A549 (cell line): ENCODE data around the gene DCAF11. TPM values are rescaled to one million over a fixed set of nuclear protein-coding genes. Genes with fewer than 3 reads are reported as not detected.

ENCODE experiments used
- ATAC-seq, 2 experiments: fragments of 200-7000 bp in 1 of 2; fragments of >200 bp in 1 of 2; cut with Nextera tagmentation in 1 of 2; cut with Tn5 transposase in 1 of 2; 3 replicates each; pipeline versions ENCODE4 v1.8.0 to v1.9.1; 2018 to 2020; ENCODE audit warnings: mild to moderate bottlenecking in 1 of 2, moderate library complexity in 1 of 2
- CTCF ChIA-PET: fragments of 300-600 bp; sonication (Branson Sonifier 250); formaldehyde crosslinking; extraction: SDS; loops from one replicate; lab custom pipeline; 2021; ENCODE audit warnings: antibody characterized with exemption, inconsistent platforms; lab: Yijun Ruan, JAX
- POLR2A ChIA-PET: fragments of 350-600 bp; formaldehyde crosslinking; extraction: SDS; loops from one replicate; lab custom pipeline; 2021; ENCODE audit warnings: antibody characterized with exemption, inconsistent platforms; lab: Yijun Ruan, JAX
- DNase-seq, 2 experiments: peaks; one replicate each; pipeline versions ENCODE4 v3.0.0 to v3.0.0-alpha.2; 2011 to 2016; ENCODE audit warnings: low read depth in 1 of 2, low spot score in 1 of 2
- FAIRE-seq: peaks from 2 replicates; lab custom pipeline; 2011; peaks lifted over from hg19 to GRCh38; lab: Jason Lieb, UNC
- H3K27ac ChIP-seq, 2 experiments: fragments of >200 bp; sonication (Bioruptor Twin); formaldehyde crosslinking; 3 replicates each; pipeline ENCODE4 v1.5.1; 2016 to 2017
- H3K4me1 ChIP-seq: fragments of >200 bp; sonication (Bioruptor Twin); formaldehyde crosslinking; 3 replicates; pipeline ENCODE4 v1.6.1; 2016
- H3K4me2 ChIP-seq: fragments of >200 bp; sonication (Bioruptor Twin); formaldehyde crosslinking; 3 replicates; pipeline ENCODE4 v1.6.1; 2016
- H3K4me3 ChIP-seq: fragments of >200 bp; sonication (Bioruptor Twin); formaldehyde crosslinking; 3 replicates; pipeline ENCODE4 v1.5.1; 2016
- H3K9me3 ChIP-seq: fragments of >200 bp; sonication (Bioruptor Twin); formaldehyde crosslinking; 3 replicates; pipeline ENCODE4 v1.6.1; 2016
- ATOH8 ChIP-seq: fragments of 250-450 bp; sonication (Bioruptor Pico); IDR thresholded peaks from 2 replicates; pipeline ENCODE4 v1.5.0; 2020; ENCODE audit warnings: low read depth, mild to moderate bottlenecking, moderate library complexity
- CBX2 ChIP-seq: fragments of 200-600 bp; sonication (generic); IDR thresholded peaks from 2 replicates; pipeline ENCODE4 v1.6.1; 2016; ENCODE audit warnings: low read depth, mild to moderate bottlenecking, borderline replicate concordance
- CBX8 ChIP-seq: fragments of 200-600 bp; sonication (generic); IDR thresholded peaks from 2 replicates; pipeline ENCODE4 v1.6.1; 2016
- CEBPB ChIP-seq, 2 experiments: fragments of >200 bp in 1 of 2; sonication (Bioruptor Twin) in 1 of 2; formaldehyde crosslinking in 1 of 2; IDR thresholded peaks; 2 replicates each; pipeline ENCODE4 v1.6.1; 2012 to 2016
- E2F6 ChIP-seq: IDR thresholded peaks from 2 replicates; pipeline ENCODE4 v1.6.1; 2012; ENCODE audit warnings: low read depth, borderline replicate concordance
- EHF ChIP-seq: fragments of 250-450 bp; sonication (Bioruptor Pico); IDR thresholded peaks from 2 replicates; pipeline ENCODE4 v1.5.0; 2020; ENCODE audit warnings: mild to moderate bottlenecking
- EHMT2 ChIP-seq: fragments of 200-600 bp; sonication (generic); IDR thresholded peaks from 2 replicates; pipeline ENCODE4 v1.6.1; 2016; ENCODE audit warnings: antibody characterized with exemption, low read depth, mild to moderate bottlenecking, moderate library complexity
- FOSL2 ChIP-seq, 2 experiments: fragments of 450-650 bp in 1 of 2; fragments of >200 bp in 1 of 2; sonication (Bioruptor Twin) in 1 of 2; formaldehyde crosslinking; IDR thresholded peaks; 2 replicates each; pipeline versions ENCODE4 v1.5.0 to v1.6.1; 2016 to 2020; ENCODE audit warnings: mild to moderate bottlenecking in 1 of 2, moderate library complexity in 1 of 2
- GATA3 ChIP-seq: IDR thresholded peaks from 2 replicates; pipeline ENCODE4 v1.6.1; 2012; ENCODE audit warnings: borderline replicate concordance
- HES2 ChIP-seq: fragments of >200 bp; sonication (Bioruptor Twin); formaldehyde crosslinking; IDR thresholded peaks from 2 replicates; pipeline ENCODE4 v1.6.1; 2016
- HEYL ChIP-seq: fragments of 250-450 bp; sonication (Bioruptor Pico); IDR thresholded peaks from 2 replicates; pipeline ENCODE4 v1.8.0; 2021; ENCODE audit warnings: mild to moderate bottlenecking, moderate library complexity
- HMGXB4 ChIP-seq: fragments of 250-450 bp; sonication (Bioruptor Pico); IDR thresholded peaks from 2 replicates; pipeline ENCODE4 v1.5.0; 2021; ENCODE audit warnings: mild to moderate bottlenecking, moderate library complexity, borderline replicate concordance
- HOXB13 ChIP-seq: fragments of 250-450 bp; sonication (Bioruptor Pico); IDR thresholded peaks from 2 replicates; pipeline ENCODE4 v1.5.0; 2020; ENCODE audit warnings: low read depth, mild to moderate bottlenecking, moderate library complexity
- JUN ChIP-seq, 2 experiments: fragments of >200 bp; sonication (Bioruptor Twin); formaldehyde crosslinking; IDR thresholded peaks; 2 replicates in 1 of 2; 3 replicates in 1 of 2; pipeline ENCODE4 v1.6.1; 2016 to 2017
- KDM1A ChIP-seq: fragments of 200-600 bp; sonication (generic); IDR thresholded peaks from 2 replicates; pipeline ENCODE4 v1.6.1; 2016; ENCODE audit warnings: low read depth, mild to moderate bottlenecking
- KDM5A ChIP-seq: fragments of 200-600 bp; sonication (generic); IDR thresholded peaks from 2 replicates; pipeline ENCODE4 v1.6.1; 2016; ENCODE audit warnings: antibody characterized with exemption, mild to moderate bottlenecking
- MAFK ChIP-seq: fragments of 450-650 bp; IDR thresholded peaks from 2 replicates; pipeline ENCODE4 v1.6.1; 2014; ENCODE audit not compliant: partially characterized antibody
- MAZ ChIP-seq: fragments of 150-350 bp; IDR thresholded peaks from 2 replicates; pipeline ENCODE4 v1.6.1; 2014; ENCODE audit warnings: antibody characterized with exemption, low read depth, low read length, borderline replicate concordance
- NR3C1 ChIP-seq: fragments of >200 bp; sonication (Bioruptor Twin); formaldehyde crosslinking; IDR thresholded peaks from 3 replicates; pipeline ENCODE4 v1.6.1; 2017
- PHF8 ChIP-seq: fragments of 200-600 bp; sonication (generic); IDR thresholded peaks from 2 replicates; pipeline ENCODE4 v1.6.1; 2016; ENCODE audit warnings: low read depth, mild to moderate bottlenecking, antibody characterized with exemption, moderate library complexity, borderline replicate concordance
- POLR2A ChIP-seq: IDR thresholded peaks from 2 replicates; pipeline ENCODE4 v1.6.1; 2012; ENCODE audit warnings: mild to moderate bottlenecking, low read length
- POLR2AphosphoS2 ChIP-seq: conservative IDR thresholded peaks from 2 replicates; pipeline ENCODE4 v1.6.1; 2012; ENCODE audit warnings: low read length, improper control_type of control experiment, inconsistent platforms
- RARB ChIP-seq: fragments of 250-450 bp; sonication (Bioruptor Pico); IDR thresholded peaks from 2 replicates; pipeline ENCODE4 v1.8.0; 2021; ENCODE audit warnings: mild to moderate bottlenecking, moderate library complexity
- RCOR1 ChIP-seq: fragments of 150-350 bp; IDR thresholded peaks from 2 replicates; pipeline ENCODE4 v1.6.1; 2014; ENCODE audit warnings: antibody characterized with exemption, low read length, low read depth
- RFX5 ChIP-seq: fragments of 450-650 bp; IDR thresholded peaks from 2 replicates; pipeline ENCODE4 v1.7.1; 2014; ENCODE audit warnings: antibody characterized with exemption, mild to moderate bottlenecking, moderate library complexity
- SMC3 ChIP-seq: fragments of >200 bp; sonication (Bioruptor Twin); formaldehyde crosslinking; IDR thresholded peaks from 3 replicates; pipeline ENCODE4 v1.6.1; 2018; ENCODE audit warnings: inconsistent platforms
- SREBF2 ChIP-seq: fragments of 450-650 bp; IDR thresholded peaks from 2 replicates; pipeline ENCODE4 v1.6.1; 2014; ENCODE audit warnings: mild to moderate bottlenecking, moderate library complexity
- TFCP2L1 ChIP-seq: fragments of 250-450 bp; sonication (Bioruptor Pico); IDR thresholded peaks from 2 replicates; pipeline ENCODE4 v1.5.0; 2021; ENCODE audit warnings: mild to moderate bottlenecking
- ZC3H11A ChIP-seq: fragments of 450-650 bp; IDR thresholded peaks from 2 replicates; pipeline ENCODE4 v1.6.1; 2014; ENCODE audit warnings: antibody characterized with exemption, mild to moderate bottlenecking
- ZFP36 ChIP-seq: fragments of 450-650 bp; IDR thresholded peaks from 2 replicates; pipeline ENCODE4 v1.6.1; 2014; ENCODE audit warnings: borderline replicate concordance; ENCODE audit not compliant: partially characterized antibody
- WGBS: methylation state at CpG from one replicate; pipeline ENCODE4 v1.1.6; 2017; ENCODE audit errors: missing lambda C conversion rate; 5-methylcytosine and 5-hydroxymethylcytosine counted together
- polyA plus RNA-seq, 4 experiments: library from polyadenylated mRNA; depleted of rRNA in 3 of 4; stranded (reverse); fragments of >200 nt; fragmentation: RNase III in 1 of 4; extraction: RNeasy Plus Mini Kit Qiagen cat#74134 plus additional on column Dnase treatment in 1 of 4; gene quantifications; 2 replicates in 3 of 4; 3 replicates in 1 of 4; pipeline ENCODE4 v1.2.3, GENCODE V29; 2011 to 2017

DCAF11 gene
- polyA plus RNA-seq, 2 of the 4 experiments (the other 2 are of a cell fraction): 27.9 to 30.7 TPM

GRCh38 chr14:24087004-24087403 lies 27.6 kb upstream of the DCAF11 start:
- no peak overlapping the region for H3K4me3 ChIP-seq
- ATAC-seq (no peak), DNase-seq (no peak), FAIRE-seq (no peak)
- CTCF ChIA-PET: interaction anchor here (1.3 to 8.4 kb wide), 6 partner anchors 12 to 110 kb away, joined by 3 to 106 read pairs (median 10); no protein-coding TSS in a partner anchor
- POLR2A ChIA-PET: no interaction called here
- TF ChIP-seq CEBPB (IDR thresholded peaks at IDR 0.05) (no peak), EHF (CRISPR knock-in tag) (no peak), SREBF2 (no peak), GATA3 (no peak), HMGXB4 (no peak), ZC3H11A (no peak), CBX8 (no peak), TFCP2L1 (no peak), MAZ (no peak), NR3C1 (no peak), RCOR1 (no peak), EHMT2 (no peak), RARB (CRISPR knock-in tag) (no peak), ZFP36 (no peak), SMC3 (no peak), MAFK (no peak)
- H3K4me1 ChIP-seq: no peaks in the 10 kb centered on the region; the same call in 1 of the 3 replicates
- no peak overlapping the region for H3K27ac ChIP-seq
- 39% methylated on average over 1 of the region's 1 CpG for WGBS
- H3K9me3 ChIP-seq: no peaks in the 10 kb centered on the region
- H3K4me2 ChIP-seq: no peak overlapping the region

- ATAC-seq: no peak
- 69% methylated on average over 2 of the region's 2 CpGs for WGBS
Measured at GRCh38 chr14:24088095-24088494, 26.5 kb upstream of the DCAF11 start.

GRCh38 chr14:24089890-24090289 lies 24.7 kb upstream of the DCAF11 start:
- DNase-seq: no peak
- ChIA-PET POLR2A (interaction anchor here (1.8 kb wide), 2 partner anchors 9 to 31 kb away, joined by 4 to 11 read pairs; no protein-coding TSS in a partner anchor), CTCF (interaction anchor here (0.6 to 12.6 kb wide), 19 partner anchors 9 to 115 kb away, joined by 3 to 405 read pairs (median 11); partner anchors contain the start of genes IRF9 and PSME1)
- Histone ChIP-seq H3K4me3 (no peak overlapping the region), H3K4me1 (peaks cover 9% of the 10 kb centered on the region), H3K27ac (no peak overlapping the region), H3K9me3 (no peaks in the 10 kb centered on the region), H3K4me2 (no peak overlapping the region)
- FAIRE-seq: no peak
- TF ChIP-seq TFCP2L1 (no peak), CEBPB (IDR thresholded peaks at IDR 0.05) (no peak), CBX2 (no peak), HES2 (no peak), JUN (IDR thresholded peaks at IDR 0.05) (no peak), FOSL2 (IDR thresholded peaks at IDR 0.05) (no peak), FOSL2 (CRISPR knock-in tag; IDR thresholded peaks at IDR 0.05) (no peak), E2F6 (no peak), EHMT2 (no peak), ATOH8 (CRISPR knock-in tag) (no peak), KDM5A (no peak), HOXB13 (no peak), PHF8 (no peak), KDM1A (no peak), MAFK (no peak), GATA3 (no peak), RARB (CRISPR knock-in tag) (no peak), SREBF2 (no peak), POLR2AphosphoS2 (no peak), RFX5 (no peak), CBX8 (no peak)
- no peak for ATAC-seq
- WGBS: 67% methylated on average over 4 of the region's 6 CpGs

More at GRCh38 chr14:24088095-24088494, 26.5 kb upstream of the DCAF11 start:
- ChIA-PET CTCF (interaction anchor here (0.6 to 12.1 kb wide), 7 partner anchors 8 to 348 kb away, joined by 3 to 405 read pairs (median 3); no protein-coding TSS in a partner anchor), POLR2A (no interaction called here)
- TF ChIP-seq PHF8 (no peak), ZFP36 (no peak), POLR2A (no peak), JUN (IDR thresholded peaks at IDR 0.05) (no peak), HEYL (CRISPR knock-in tag) (no peak)
- DNase-seq: no peak
- Histone ChIP-seq H3K27ac (no peak overlapping the region), H3K4me1 (peaks cover 2% of the 10 kb centered on the region), H3K4me3 (no peak overlapping the region), H3K9me3 (no peaks in the 10 kb centered on the region), H3K4me2 (no peak overlapping the region)
- no peak for FAIRE-seq
